H1 (cell line): Measurements from ENCODE around the gene SERPINA1. TPM values are rescaled to one million over a fixed set of nuclear protein-coding genes. Genes with fewer than 3 reads are reported as not detected.

ENCODE experiments used
- ATF3 ChIP-seq: IDR thresholded peaks from 2 replicates; pipeline ENCODE4 v1.6.1; 2011; ENCODE audit warnings: low read depth, mild to moderate bottlenecking, low read length; ENCODE audit not compliant: insufficient read depth
- CHD7 ChIP-seq: fragments of 300-600 bp; sonication (generic); IDR thresholded peaks from 2 replicates; pipeline ENCODE4 v1.7.1; 2012; ENCODE audit warnings: low read length, moderate library complexity, mild to moderate bottlenecking, inconsistent platforms; ENCODE audit not compliant: insufficient replicate concordance
- GTF2F1 ChIP-seq: IDR thresholded peaks from 2 replicates; pipeline ENCODE4 v1.6.1; 2012; ENCODE audit warnings: low read depth, low read length, improper control_type of control experiment, borderline replicate concordance
- NRF1 ChIP-seq: IDR thresholded peaks from 2 replicates; pipeline ENCODE4 v1.6.1; 2011; ENCODE audit warnings: mild to moderate bottlenecking, low read depth, low read length, improper control_type of control experiment
- POLR2AphosphoS5 ChIP-seq: IDR thresholded peaks from 2 replicates; pipeline ENCODE4 v1.6.1; 2011; ENCODE audit warnings: low read depth, low read length
- RXRA ChIP-seq: IDR thresholded peaks from 2 replicates; pipeline ENCODE4 v1.6.1; 2011; ENCODE audit warnings: low read depth, mild to moderate bottlenecking, low read length, moderate library complexity; ENCODE audit not compliant: insufficient read depth
- SRF ChIP-seq: IDR thresholded peaks from 2 replicates; pipeline ENCODE4 v1.6.1; 2011; ENCODE audit warnings: mild to moderate bottlenecking, low read depth, low read length, moderate library complexity
- polyA plus RNA-seq, 7 experiments: library from polyadenylated mRNA; depleted of rRNA in 3 of 7; stranded (reverse) in 5 of 7; unstranded in 2 of 7; fragments of >200 nt in 5 of 7; fragments of 200-250 nt in 2 of 7; gene quantifications; 1 replicate in 5 of 7; 2 replicates in 1 of 7; 4 replicates in 1 of 7; pipeline versions ENCODE4 v1.2.1 to v1.2.3, GENCODE V29; 2011 to 2013; ENCODE audit warnings: missing spikeins in 2 of 7, mixed read lengths in 2 of 7
- total RNA-seq: library from RNA; stranded (reverse); fragmentation: NEBNext Ultra II Directional; extraction: Animal tissue kit (Norgen Biotek cat#: 25700); gene quantifications from 2 replicates; pipeline ENCODE4 v1.2.1, GENCODE V29; 2021

The SERPINA1 gene
- total and polyA plus RNA-seq, 2 of the 8 experiments (the other 6 are each of a cell fraction or from before 2014, with no cell fraction given): 0.08 TPM; not detected in 1

GRCh38 chr14:94411638-94412037, 23.2 kb upstream of the SERPINA1 start (continued):
- TF ChIP-seq CHD7 (no peak), GTF2F1 (no peak), RXRA (no peak), SRF (no peak), ATF3 (no peak), POLR2AphosphoS5 (no peak), NRF1 (no peak)
